PFSK-1 (cell line): ENCODE results near the gene APOBR.

Experiments
- POLR2AphosphoS5 ChIP-seq: IDR thresholded peaks from 2 replicates; pipeline ENCODE4 v1.6.1; 2012; ENCODE audit warnings: low read depth, mild to moderate bottlenecking, control low read depth, low read length, moderate library complexity
- REST ChIP-seq, 2 experiments: IDR thresholded peaks; 2 replicates each; pipeline versions ENCODE4 v1.6.1 to v1.8.0; 2011 to 2012; ENCODE audit warnings: low read depth in 2 of 2, low read length in 2 of 2, control low read depth in 1 of 2, inconsistent platforms in 1 of 2, mild to moderate bottlenecking in 1 of 2, moderate library complexity in 1 of 2; ENCODE audit not compliant: insufficient read depth in 1 of 2
- SIN3A ChIP-seq: IDR thresholded peaks from 2 replicates; pipeline ENCODE4 v1.6.1; 2012; ENCODE audit warnings: mild to moderate bottlenecking, low read length, moderate library complexity, borderline replicate concordance; ENCODE audit not compliant: insufficient read depth
- TAF1 ChIP-seq: IDR thresholded peaks from 2 replicates; pipeline ENCODE4 v1.6.1; 2012; ENCODE audit warnings: low read length, control low read depth, borderline replicate concordance; ENCODE audit not compliant: insufficient read depth

GRCh38 chr16:28495795-28496749 is 1.6 kb downstream of the APOBR start:
- no peak for TF ChIP-seq POLR2AphosphoS5
- TF ChIP-seq SIN3A: no peak
- no peak for TF ChIP-seq TAF1
- no peak for TF ChIP-seq REST (IDR thresholded peaks at IDR 0.05; ENCODE audit: insufficient read depth in 1 of 2, low read depth in 2 of 2, low read length in 2 of 2)
